GM19452 (cell line): ENCODE measurements around the gene ARR3.
"Not testable (repeated sequence)": the region's sequence is repeated elsewhere in the genome, so short reads cannot be mapped to it uniquely, and the experiment has no call there.

Experiments
- ATAC-seq: cut with Tn5 transposase; IDR thresholded peaks from one replicate; pipeline ENCODE4 v1.9.1; 2021; ENCODE audit not compliant: unreplicated experiment

Gene ARR3

DNA sequence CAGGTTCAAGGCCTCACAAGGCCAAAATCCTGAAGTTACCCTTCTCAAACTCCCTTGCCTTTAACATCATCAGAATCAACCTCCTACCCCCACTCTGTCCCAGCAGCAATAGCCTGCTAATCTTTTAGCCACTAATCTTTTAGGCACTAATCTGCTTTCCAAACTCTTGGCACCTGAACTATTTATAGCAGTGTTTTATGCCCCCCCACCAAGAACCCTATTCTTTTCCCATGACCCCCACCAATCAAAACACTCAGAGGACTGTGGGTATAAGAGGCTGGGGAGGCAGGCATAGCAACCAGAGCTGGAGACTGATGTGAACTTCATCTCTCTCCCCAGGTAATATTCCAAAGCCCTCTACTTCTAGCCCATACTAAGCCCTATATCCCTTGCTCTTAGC, at the start of gene ARR3:
Gene ARR3, plus strand, starts transcription at position 301 of the 400 bp plus-strand sequence. CDS start 1,052 bp downstream, outside the sequence.
- no peak for ATAC-seq

- no peak for ATAC-seq
Observed at GRCh38 chrX:70219938-70220764, 48.0 kb upstream of the ARR3 start.

DNA sequence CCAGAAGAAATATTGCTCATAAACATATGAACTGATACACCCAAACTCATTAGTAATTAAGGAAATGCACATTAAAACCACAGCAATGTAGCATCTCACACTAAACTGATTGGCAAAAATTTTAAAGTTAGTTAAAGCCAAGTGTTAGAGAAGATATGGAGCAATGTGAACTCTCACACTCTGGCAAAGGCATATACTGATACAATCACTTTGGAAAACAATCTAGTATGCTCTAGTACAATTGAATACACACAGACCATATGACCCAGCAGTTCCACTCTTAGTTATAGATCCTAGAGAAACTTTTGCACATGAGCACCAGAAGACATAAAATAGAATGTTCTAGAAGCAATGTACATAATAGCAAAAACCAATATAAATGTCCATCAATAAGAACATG, 42.1 kb upstream of the ARR3 start:
- no peak for ATAC-seq

DNA sequence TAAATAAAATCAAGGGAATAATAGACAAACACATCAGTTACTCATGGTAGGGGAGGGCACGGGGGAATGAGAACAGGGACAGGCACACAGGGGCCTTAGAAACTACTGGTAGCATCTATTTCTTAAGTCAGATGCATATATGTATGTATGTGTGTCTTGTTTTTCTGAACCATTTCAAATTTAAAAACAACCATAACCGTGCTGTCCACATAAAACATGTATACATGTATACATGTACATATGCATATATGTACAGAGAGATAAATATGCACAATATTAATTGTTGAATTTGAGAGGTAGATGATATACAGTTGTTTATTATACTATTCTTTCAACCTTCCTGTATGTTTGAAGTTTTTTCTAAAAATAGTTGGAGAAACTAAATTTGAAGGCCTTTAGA, 41.4 kb upstream of the ARR3 start:
- no peak for ATAC-seq

GRCh38 chrX:70231666-70232065, 36.5 kb upstream of the ARR3 start:
- no peak for ATAC-seq

DNA sequence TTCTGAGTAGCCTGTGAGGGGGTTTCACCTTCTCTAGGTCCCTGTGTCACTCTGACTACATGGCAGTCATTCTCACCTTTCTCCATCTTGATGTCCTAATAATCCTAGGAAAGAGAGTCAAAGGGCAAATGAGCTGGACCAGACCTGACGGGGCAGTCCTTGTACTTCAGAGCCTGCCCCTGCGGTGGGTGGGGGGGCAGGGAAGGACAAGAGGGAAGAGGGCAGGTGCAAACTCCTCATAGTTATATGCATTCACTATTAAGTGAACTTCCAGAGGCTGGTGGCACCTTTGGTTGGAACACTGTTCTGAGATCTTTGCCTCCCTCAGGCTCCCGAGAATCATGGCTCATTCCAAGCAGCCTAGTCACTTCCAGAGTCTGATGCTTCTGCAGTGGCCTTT, 33.8 kb upstream of the ARR3 start, which contains the start of gene AWAT1:
Gene AWAT1, plus strand, starts transcription at position 301 of the 400 bp plus-strand sequence. Its CDS starts 41 bp downstream, at position 342.
- ATAC-seq: no peak

- ATAC-seq: no peak
Observed at GRCh38 chrX:70240751-70241150, 27.4 kb upstream of the ARR3 start.

- no peak for ATAC-seq
Observed at GRCh38 chrX:70241501-70241900, 26.6 kb upstream of the ARR3 start.

- ATAC-seq: not testable (repeated sequence)
Observed at GRCh38 chrX:70243601-70244000, 24.5 kb upstream of the ARR3 start.

- no peak for ATAC-seq
Observed at GRCh38 chrX:70244881-70245280, 23.3 kb upstream of the ARR3 start.

GRCh38 chrX:70247252-70247651, 20.9 kb upstream of the ARR3 start:
- ATAC-seq: no peak

GRCh38 chrX:70252491-70252890, 15.6 kb upstream of the ARR3 start:
- ATAC-seq: no peak

GRCh38 chrX:70253377-70254062, 14.6 kb upstream of the ARR3 start:
- no peak for ATAC-seq

DNA sequence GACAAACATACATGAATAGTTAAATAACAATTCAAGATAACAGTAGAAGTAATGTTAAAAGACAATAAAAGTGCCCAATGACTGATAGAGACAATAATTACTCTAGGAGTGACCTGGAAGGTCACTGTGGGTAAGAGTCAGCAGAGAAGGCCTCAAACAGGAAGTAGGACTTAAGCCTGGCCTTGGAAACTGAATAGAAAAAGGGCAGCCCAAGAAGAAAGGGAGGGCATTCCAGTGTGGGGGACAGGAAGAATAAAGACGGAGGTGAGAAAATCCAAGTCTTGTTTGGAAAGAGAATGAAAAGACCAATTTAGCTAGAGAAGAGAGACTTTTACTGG, 14.1 kb upstream of the ARR3 start:
- no peak for ATAC-seq

DNA sequence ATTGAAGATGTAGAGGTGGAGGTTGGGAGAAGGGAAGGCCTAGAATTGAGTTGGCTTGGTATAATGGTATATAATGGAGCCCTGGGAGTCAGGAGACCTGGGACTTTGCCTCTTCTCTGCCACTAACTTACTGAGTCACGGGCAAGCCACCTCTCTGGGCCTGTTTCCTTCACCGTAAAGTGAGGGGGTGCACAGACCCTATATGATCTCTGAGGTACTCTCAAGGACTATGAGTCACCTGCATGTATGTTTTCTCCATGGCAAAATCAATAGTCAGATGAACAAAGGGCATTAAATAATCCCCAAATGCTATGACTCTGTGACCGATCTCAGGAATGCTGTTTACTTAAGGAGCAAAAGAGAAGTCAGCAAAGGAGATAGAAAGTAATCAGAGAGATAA, 13.2 kb upstream of the ARR3 start:
- ATAC-seq: no peak

GRCh38 chrX:70255452-70255851, 12.7 kb upstream of the ARR3 start:
- no peak for ATAC-seq

- ATAC-seq: no peak
Observed at GRCh38 chrX:70257423-70258288, 10.5 kb upstream of the ARR3 start.

- no peak for ATAC-seq
Observed at GRCh38 chrX:70260104-70260503, 8.0 kb upstream of the ARR3 start, which contains the start of gene P2RY4. TSS of gene P2RY4 (minus strand) at chrX:70260204. CDS start at chrX:70259624, 580 bp downstream.

- ATAC-seq: no peak
Observed at GRCh38 chrX:70262952-70263567, 5.1 kb upstream of the ARR3 start.

DNA sequence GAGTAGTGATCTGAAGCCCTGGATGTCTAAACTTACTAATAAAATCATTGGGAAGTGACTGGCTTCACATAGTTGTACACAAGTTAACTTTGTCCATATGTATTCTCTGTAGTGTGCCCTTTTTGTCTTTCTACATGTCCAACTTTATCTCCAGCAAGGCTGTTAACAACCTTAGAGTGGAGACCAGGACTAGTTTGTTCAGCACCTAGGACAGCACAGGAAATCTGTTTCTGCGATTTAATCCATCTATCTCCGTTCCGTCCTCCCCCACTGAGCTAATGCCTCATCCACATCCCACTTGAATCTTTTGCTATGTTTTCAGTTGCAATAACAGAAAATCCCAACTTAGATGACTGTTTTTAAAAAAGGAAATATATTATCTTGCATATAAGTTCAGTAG, 3.4 kb upstream of the ARR3 start:
- ATAC-seq: no peak

DNA sequence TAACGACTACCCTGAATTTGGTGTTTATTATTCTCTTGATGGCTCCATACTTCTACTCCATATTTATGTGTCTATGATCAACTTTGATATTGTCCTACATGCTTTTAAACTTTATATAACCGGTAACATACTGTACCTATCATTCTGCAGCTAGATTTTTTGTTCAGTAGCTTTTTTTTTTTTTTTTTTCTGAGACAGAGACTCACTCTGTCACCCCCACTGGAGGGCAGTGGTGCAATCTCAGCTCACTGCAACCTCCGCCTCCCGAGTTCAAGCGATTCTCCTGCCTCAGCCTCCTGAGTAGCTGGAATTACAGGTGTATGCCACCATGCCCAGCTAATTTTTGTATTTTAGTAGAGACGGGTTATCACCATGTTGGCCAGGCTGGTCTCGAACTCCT, 5.9 kb downstream of the ARR3 start:
- not testable (repeated sequence) for ATAC-seq
